GM19372 (cell line): ENCODE results near the gene DNER.

Experiments used
- ATAC-seq: cut with Tn5 transposase; IDR thresholded peaks from one replicate; pipeline ENCODE4 v1.9.1; 2021; ENCODE audit warnings: mild to moderate bottlenecking, low read depth, moderate library complexity; ENCODE audit not compliant: unreplicated experiment

Gene DNER

GRCh38 chr2:229451852-229452251 is 262.5 kb downstream of the DNER start:
- ATAC-seq, result no peak

- ATAC-seq, result no peak
These were observed 267.1 kb downstream of the DNER start for GRCh38 chr2:229447227-229447626.

- ATAC-seq, result no peak
These were observed 268.0 kb downstream of the DNER start for GRCh38 chr2:229446350-229446749.

GRCh38 chr2:229445501-229446211 is 268.7 kb downstream of the DNER start:
- no peak for ATAC-seq

- no peak for ATAC-seq
These were observed 269.3 kb downstream of the DNER start for GRCh38 chr2:229445019-229445418.

- no peak for ATAC-seq
These were observed 270.6 kb downstream of the DNER start for GRCh38 chr2:229443546-229444268.

- ATAC-seq, result no peak
These were observed 271.2 kb downstream of the DNER start for GRCh38 chr2:229443141-229443540.

GRCh38 chr2:229438430-229439159 is 275.8 kb downstream of the DNER start:
- ATAC-seq, result no peak

- no peak for ATAC-seq
These were observed 276.9 kb downstream of the DNER start for GRCh38 chr2:229437467-229437866.

GRCh38 chr2:229434187-229434586 is 280.2 kb downstream of the DNER start:
- no peak for ATAC-seq

- no peak for ATAC-seq
These were observed 281.0 kb downstream of the DNER start for GRCh38 chr2:229433351-229433750.

- no peak for ATAC-seq
These were observed 282.9 kb downstream of the DNER start for GRCh38 chr2:229431327-229431954.

- ATAC-seq, result no peak
These were observed 284.8 kb downstream of the DNER start for GRCh38 chr2:229429589-229429988.

- no peak for ATAC-seq
These were observed 287.9 kb downstream of the DNER start for GRCh38 chr2:229426464-229426863.

- no peak for ATAC-seq
These were observed 288.8 kb downstream of the DNER start for GRCh38 chr2:229425598-229425997.

- ATAC-seq, result no peak
These were observed 292.3 kb downstream of the DNER start for GRCh38 chr2:229422063-229422462.

GRCh38 chr2:229419158-229419557 is 295.2 kb downstream of the DNER start:
- ATAC-seq, result no peak

GRCh38 chr2:229417916-229418315 is 296.4 kb downstream of the DNER start:
- ATAC-seq, result no peak

GRCh38 chr2:229417176-229417575 is 297.2 kb downstream of the DNER start:
- ATAC-seq, result no peak

- no peak for ATAC-seq
These were observed 298.1 kb downstream of the DNER start for GRCh38 chr2:229416116-229416694.

- ATAC-seq, result no peak
These were observed 299.7 kb downstream of the DNER start for GRCh38 chr2:229414631-229415030.
